ENCODE data around the gene AHCY.
"Not testable (repeated sequence)": the region's sequence is repeated elsewhere in the genome, so short reads cannot be mapped to it uniquely, and the experiment has no call there.

AHCY gene

DNA sequence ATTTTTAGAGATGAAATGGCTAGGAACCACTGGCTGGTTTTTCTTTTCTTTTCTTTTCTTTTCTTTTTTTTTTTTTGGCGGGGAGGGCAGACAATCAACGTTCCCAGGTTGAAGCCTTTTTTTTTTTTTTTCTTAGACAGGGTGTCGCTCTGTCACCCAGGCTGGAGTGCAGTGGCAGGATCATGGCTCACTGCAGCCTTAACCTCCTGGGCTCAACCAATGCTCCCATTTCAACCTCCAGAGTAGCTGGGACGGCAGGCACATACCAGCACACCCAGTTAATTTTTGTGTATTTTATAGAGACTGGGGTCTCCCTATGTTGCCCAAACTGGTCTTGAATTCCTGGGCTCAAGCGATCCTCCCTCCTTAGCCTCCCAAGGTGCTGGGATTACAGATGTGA, 41.1 kb upstream of the AHCY start:
- no peak for DNase-seq
- intact Hi-C loops (cut with DNase I; ENCODE audit: low total_unique reads), result no loop called here

DNA sequence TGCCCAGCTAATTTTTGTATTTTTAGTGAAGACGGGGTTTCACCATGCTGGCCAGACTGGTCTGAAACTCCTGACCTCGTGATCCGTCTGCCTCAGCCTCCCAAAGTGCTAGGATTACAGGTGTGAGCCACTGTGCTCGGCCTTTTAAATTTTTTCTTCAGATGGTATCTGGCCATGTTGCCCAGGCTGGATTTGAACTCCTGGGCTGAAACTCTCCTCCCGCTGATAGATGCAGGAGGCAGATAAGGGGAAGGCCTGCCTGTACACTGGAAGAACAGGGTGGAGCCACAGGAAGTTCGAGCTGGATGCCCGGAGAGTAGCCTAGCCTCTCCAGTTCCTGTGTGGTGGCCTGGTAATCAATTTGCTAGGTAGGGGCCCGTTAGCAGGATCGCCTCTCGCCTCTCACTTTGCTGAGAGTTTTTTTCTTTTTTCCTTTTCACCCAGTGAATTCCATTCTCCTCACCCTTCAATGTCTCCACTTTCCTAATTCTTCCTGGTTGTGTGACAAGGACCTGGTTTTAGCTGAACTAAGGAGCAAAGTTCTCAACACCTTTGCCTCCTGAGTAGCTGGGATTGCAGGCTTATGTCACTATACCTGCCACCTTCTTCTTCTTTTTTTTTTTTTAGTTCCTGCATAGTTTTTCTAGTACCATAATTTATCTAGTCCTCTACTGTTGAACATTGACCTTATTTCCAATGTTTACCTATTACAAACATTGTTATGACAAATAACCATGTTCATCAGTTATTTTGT, 40.5 kb upstream of the AHCY start:
- Histone ChIP-seq H3K27ac (no peak overlapping the region), H3K4me1 (no peaks in the 10 kb centered on the region), H3K4me3 (no peak overlapping the region), H3K9me3 (no peaks in the 10 kb centered on the region), H3K36me3 (no peaks in the 10 kb centered on the region), H3K27me3 (no peaks in the 10 kb centered on the region)
- DNase-seq, result no peak
- intact Hi-C loops (cut with DNase I; ENCODE audit: low total_unique reads), result no loop called here
- TF ChIP-seq, protein P1, sequence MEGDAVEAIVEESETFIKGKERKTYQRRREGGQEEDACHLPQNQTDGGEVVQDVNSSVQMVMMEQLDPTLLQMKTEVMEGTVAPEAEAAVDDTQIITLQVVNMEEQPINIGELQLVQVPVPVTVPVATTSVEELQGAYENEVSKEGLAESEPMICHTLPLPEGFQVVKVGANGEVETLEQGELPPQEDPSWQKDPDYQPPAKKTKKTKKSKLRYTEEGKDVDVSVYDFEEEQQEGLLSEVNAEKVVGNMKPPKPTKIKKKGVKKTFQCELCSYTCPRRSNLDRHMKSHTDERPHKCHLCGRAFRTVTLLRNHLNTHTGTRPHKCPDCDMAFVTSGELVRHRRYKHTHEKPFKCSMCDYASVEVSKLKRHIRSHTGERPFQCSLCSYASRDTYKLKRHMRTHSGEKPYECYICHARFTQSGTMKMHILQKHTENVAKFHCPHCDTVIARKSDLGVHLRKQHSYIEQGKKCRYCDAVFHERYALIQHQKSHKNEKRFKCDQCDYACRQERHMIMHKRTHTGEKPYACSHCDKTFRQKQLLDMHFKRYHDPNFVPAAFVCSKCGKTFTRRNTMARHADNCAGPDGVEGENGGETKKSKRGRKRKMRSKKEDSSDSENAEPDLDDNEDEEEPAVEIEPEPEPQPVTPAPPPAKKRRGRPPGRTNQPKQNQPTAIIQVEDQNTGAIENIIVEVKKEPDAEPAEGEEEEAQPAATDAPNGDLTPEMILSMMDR (IDR thresholded peaks at IDR 0.05), result no peak

More for the DNA sequence above, 41.1 kb upstream of the AHCY start:
- no peaks in the 10 kb centered on the region for H3K9me3 ChIP-seq
- H3K27ac ChIP-seq, result no peak overlapping the region
- no peaks in the 10 kb centered on the region for H3K36me3 ChIP-seq
- H3K4me3 ChIP-seq, result no peak overlapping the region
- H3K27me3 ChIP-seq, result no peaks in the 10 kb centered on the region
- TF ChIP-seq, protein P1 (IDR thresholded peaks at IDR 0.05), result no peak
- H3K4me1 ChIP-seq, result no peaks in the 10 kb centered on the region

- H3K36me3 ChIP-seq; H3K27ac ChIP-seq; DNase-seq; H3K9me3 ChIP-seq; H3K4me1 ChIP-seq; H3K27me3 ChIP-seq; H3K4me3 ChIP-seq; intact Hi-C loops (cut with DNase I; ENCODE audit: low total_unique reads): not testable (repeated sequence)
These were observed 38.0 kb upstream of the AHCY start for GRCh38 chr20:34341199-34341598.

GRCh38 chr20:34340726-34341125, 37.6 kb upstream of the AHCY start:
- H3K4me1 ChIP-seq; H3K27ac ChIP-seq; H3K4me3 ChIP-seq; DNase-seq; H3K27me3 ChIP-seq; H3K36me3 ChIP-seq; H3K9me3 ChIP-seq; intact Hi-C loops (cut with DNase I; ENCODE audit: low total_unique reads): not testable (repeated sequence)

GRCh38 chr20:34337982-34338726, 35.0 kb upstream of the AHCY start:
- Histone ChIP-seq H3K9me3 (no peaks in the 10 kb centered on the region), H3K36me3 (no peaks in the 10 kb centered on the region), H3K27ac (no peak overlapping the region), H3K27me3 (no peaks in the 10 kb centered on the region), H3K4me3 (no peak overlapping the region), H3K4me1 (no peaks in the 10 kb centered on the region)
- TF ChIP-seq, protein P1 (IDR thresholded peaks at IDR 0.05), result no peak
- intact Hi-C loops (cut with DNase I; ENCODE audit: low total_unique reads), result no loop called here
- no peak for DNase-seq

- Histone ChIP-seq H3K27ac (no peak overlapping the region), H3K4me1 (no peaks in the 10 kb centered on the region), H3K9me3 (no peaks in the 10 kb centered on the region), H3K36me3 (no peaks in the 10 kb centered on the region), H3K27me3 (no peaks in the 10 kb centered on the region), H3K4me3 (no peak overlapping the region)
- TF ChIP-seq, protein P1 (IDR thresholded peaks at IDR 0.05), result no peak
- intact Hi-C loops (cut with DNase I; ENCODE audit: low total_unique reads), result no loop called here
- DNase-seq, result no peak
These were observed 34.4 kb upstream of the AHCY start for GRCh38 chr20:34337544-34337943.

All from tibial artery (tissue), 4 donors.